NCI-H226 (cell line): ENCODE results near the gene SNX3.

Experiments used
- DNase-seq: peaks from one replicate; pipeline ENCODE4 v3.0.0-alpha.2; 2015

SNX3 gene

GRCh38 chr6:108170332-108171290 lies 90.2 kb downstream of the SNX3 start:
- DNase-seq = no peak

GRCh38 chr6:108169464-108170331 lies 91.1 kb downstream of the SNX3 start:
- no peak for DNase-seq

- no peak for DNase-seq
These were observed 92.1 kb downstream of the SNX3 start for GRCh38 chr6:108168501-108169463.

GRCh38 chr6:108168090-108168463 lies 92.8 kb downstream of the SNX3 start:
- DNase-seq = no peak

GRCh38 chr6:108167449-108168089 lies 93.3 kb downstream of the SNX3 start:
- DNase-seq = no peak

- DNase-seq = no peak
These were observed 94.0 kb downstream of the SNX3 start for GRCh38 chr6:108166664-108167448.

GRCh38 chr6:108165714-108166663 lies 94.9 kb downstream of the SNX3 start, which contains the start of gene NR2E1:
TSS of gene NR2E1 (plus strand) at chr6:108166022. CDS start at chr6:108166766, 744 bp downstream.
- no peak for DNase-seq

- DNase-seq = no peak
These were observed 95.8 kb downstream of the SNX3 start for GRCh38 chr6:108164815-108165706.

- no peak for DNase-seq
These were observed 96.4 kb downstream of the SNX3 start for GRCh38 chr6:108164543-108164814.

- DNase-seq = no peak
These were observed 96.9 kb downstream of the SNX3 start for GRCh38 chr6:108163644-108164542.

- no peak for DNase-seq
These were observed 97.6 kb downstream of the SNX3 start for GRCh38 chr6:108163267-108163643.

- no peak for DNase-seq
These were observed 99.0 kb downstream of the SNX3 start for GRCh38 chr6:108161724-108162282.
